WTC11 (cell line): ENCODE results near the gene RGS9. TPM values are rescaled to one million over a fixed set of nuclear protein-coding genes. Genes with fewer than 3 reads are reported as not detected.

Source experiments
- ATAC-seq: fragments of 200-7000 bp; cut with Tn5 transposase; 2 replicates; pipeline ENCODE4 v1.10.0; 2021; ENCODE audit warnings: mild to moderate bottlenecking, moderate library complexity
- CTCF ChIA-PET: fragments of 300-600 bp; sonication (Branson Sonifier 250); formaldehyde crosslinking; loops from one replicate; lab custom pipeline; 2021; ENCODE audit warnings: antibody characterized with exemption; lab: Charles Lee
- POLR2A ChIA-PET: fragments of 350-600 bp; sonication (Branson Sonifier 250); formaldehyde crosslinking; loops from one replicate; lab custom pipeline; 2021; ENCODE audit warnings: antibody characterized with exemption; lab: Charles Lee
- DNase-seq: peaks from one replicate; pipeline ENCODE4 v3.0.0; 2021; ENCODE audit warnings: low spot score
- H3K27ac Mint-ChIP-seq: 2 replicates; pipeline ENCODE4 v1.8.0; 2021; ENCODE audit warnings: mixed read lengths
- H3K27me3 Mint-ChIP-seq: 2 replicates; pipeline ENCODE4 v1.8.0; 2021; ENCODE audit warnings: low read depth, mild to moderate bottlenecking, moderate library complexity, mixed read lengths
- H3K36me3 Mint-ChIP-seq: 2 replicates; pipeline ENCODE4 v1.8.0; 2021; ENCODE audit warnings: mixed read lengths
- H3K4me1 Mint-ChIP-seq: 2 replicates; pipeline ENCODE4 v1.8.0; 2022; ENCODE audit warnings: mixed read lengths
- H3K4me3 Mint-ChIP-seq: 2 replicates; pipeline ENCODE4 v1.8.0; 2021; ENCODE audit warnings: mild to moderate bottlenecking, moderate library complexity, mixed read lengths
- H3K9me3 Mint-ChIP-seq: 2 replicates; pipeline ENCODE4 v1.8.0; 2021; ENCODE audit warnings: mixed read lengths
- AR ChIP-seq: fragments of 250-450 bp; sonication (Bioruptor Pico); IDR thresholded peaks from 2 replicates; pipeline ENCODE4 v1.9.0; 2021; ENCODE audit warnings: mild to moderate bottlenecking
- ATF1 ChIP-seq: sonication (generic); formaldehyde crosslinking; IDR thresholded peaks from 2 replicates; pipeline ENCODE4 v1.8.1; 2023; ENCODE audit warnings: mild to moderate bottlenecking, moderate library complexity, missing genetic modification reagents
- CBFB ChIP-seq: sonication (generic); formaldehyde crosslinking; IDR thresholded peaks from 2 replicates; pipeline ENCODE4 v1.8.1; 2022; ENCODE audit warnings: mild to moderate bottlenecking, low read depth, missing genetic modification reagents
- ESRRA ChIP-seq: sonication (generic); formaldehyde crosslinking; IDR thresholded peaks from 2 replicates; pipeline ENCODE4 v1.8.1; 2022; ENCODE audit warnings: mild to moderate bottlenecking, missing genetic modification reagents, borderline replicate concordance
- FOXJ3 ChIP-seq: sonication (generic); formaldehyde crosslinking; IDR thresholded peaks from 2 replicates; pipeline ENCODE4 v1.9.0; 2021; ENCODE audit warnings: missing genetic modification reagents, mild to moderate bottlenecking, borderline replicate concordance
- FOXP1 ChIP-seq: sonication (generic); formaldehyde crosslinking; IDR thresholded peaks from 2 replicates; pipeline ENCODE4 v1.8.0; 2022; ENCODE audit warnings: missing genetic modification reagents, mild to moderate bottlenecking, moderate library complexity, borderline replicate concordance
- FOXP4 ChIP-seq: sonication (generic); formaldehyde crosslinking; IDR thresholded peaks from 2 replicates; pipeline ENCODE4 v1.8.0; 2022; ENCODE audit warnings: mild to moderate bottlenecking, missing genetic modification reagents
- GABPB1 ChIP-seq: sonication (generic); formaldehyde crosslinking; IDR thresholded peaks from 2 replicates; pipeline ENCODE4 v1.8.1; 2023; ENCODE audit warnings: mild to moderate bottlenecking, missing genetic modification reagents
- GTF2I ChIP-seq: fragments of 250-450 bp; sonication (Bioruptor Pico); conservative IDR thresholded peaks from 2 replicates; pipeline ENCODE4 v1.4.0; 2021; ENCODE audit warnings: mild to moderate bottlenecking
- HMGA2 ChIP-seq: fragments of 250-450 bp; sonication (Bioruptor Pico); IDR thresholded peaks from 2 replicates; pipeline ENCODE4 v1.4.0; 2021; ENCODE audit warnings: mild to moderate bottlenecking, moderate library complexity
- HMGXB4 ChIP-seq: sonication (generic); formaldehyde crosslinking; IDR thresholded peaks from 2 replicates; pipeline ENCODE4 v1.8.1; 2023; ENCODE audit warnings: mild to moderate bottlenecking, moderate library complexity, missing genetic modification reagents
- KAT7 ChIP-seq: sonication (generic); formaldehyde crosslinking; IDR thresholded peaks from 2 replicates; pipeline ENCODE4 v1.8.1; 2023; ENCODE audit warnings: missing genetic modification reagents, mild to moderate bottlenecking, borderline replicate concordance
- MAX ChIP-seq: sonication (generic); formaldehyde crosslinking; IDR thresholded peaks from 2 replicates; pipeline ENCODE4 v1.8.0; 2022; ENCODE audit warnings: mild to moderate bottlenecking, missing genetic modification reagents
- NR3C1 ChIP-seq: sonication (generic); formaldehyde crosslinking; conservative IDR thresholded peaks from 2 replicates; pipeline ENCODE4 v1.8.1; 2023; ENCODE audit warnings: low read depth, mild to moderate bottlenecking, missing genetic modification reagents
- RORB ChIP-seq: fragments of 250-450 bp; sonication (Bioruptor Pico); IDR thresholded peaks from 2 replicates; pipeline ENCODE4 v1.9.0; 2021; ENCODE audit warnings: mild to moderate bottlenecking
- SP1 ChIP-seq: sonication (generic); formaldehyde crosslinking; conservative IDR thresholded peaks from 2 replicates; pipeline ENCODE4 v1.8.1; 2022; ENCODE audit warnings: missing genetic modification reagents
- STAT6 ChIP-seq: sonication (generic); formaldehyde crosslinking; conservative IDR thresholded peaks from 2 replicates; pipeline ENCODE4 v1.8.1; 2023; ENCODE audit warnings: mild to moderate bottlenecking, low read depth, missing genetic modification reagents, moderate library complexity
- TEAD1 ChIP-seq: sonication (generic); formaldehyde crosslinking; IDR thresholded peaks from 2 replicates; pipeline ENCODE4 v1.8.0; 2022; ENCODE audit warnings: mild to moderate bottlenecking, missing genetic modification reagents
- USF1 ChIP-seq: sonication (generic); formaldehyde crosslinking; IDR thresholded peaks from 2 replicates; pipeline ENCODE4 v1.8.0; 2022; ENCODE audit warnings: mild to moderate bottlenecking, missing genetic modification reagents
- ZNF138 ChIP-seq: sonication (generic); formaldehyde crosslinking; conservative IDR thresholded peaks from 2 replicates; pipeline ENCODE4 v1.8.1; 2022; ENCODE audit warnings: mild to moderate bottlenecking, moderate library complexity, missing genetic modification reagents
- ZNF263 ChIP-seq: sonication (generic); formaldehyde crosslinking; IDR thresholded peaks from 2 replicates; pipeline ENCODE4 v1.8.1; 2022; ENCODE audit warnings: low read depth, mild to moderate bottlenecking, moderate library complexity, missing genetic modification reagents
- ZNF281 ChIP-seq: sonication (generic); formaldehyde crosslinking; IDR thresholded peaks from 2 replicates; pipeline ENCODE4 v1.8.0; 2023; ENCODE audit warnings: mild to moderate bottlenecking, missing genetic modification reagents
- total RNA-seq: library from RNA; stranded (reverse); gene quantifications from 3 replicates; pipeline ENCODE4 v1.2.3, GENCODE V29; 2021

The RGS9 gene
- total RNA-seq, 1 experiment from 2014 or later, result 11.3 TPM

- TF ChIP-seq NR3C1 (CRISPR knock-in tag) (no peak), GABPB1 (CRISPR knock-in tag) (no peak)
These were observed 33.3 kb upstream of the RGS9 start (continued) for GRCh38 chr17:65103896-65104295.

- DNase-seq (no peak), ATAC-seq (no peak)
- Mint-ChIP-seq H3K4me3 (no peak overlapping the region), H3K27ac (no peak overlapping the region), H3K9me3 (peaks cover 5% of the 10 kb centered on the region), H3K4me1 (peaks cover 14% of the 10 kb centered on the region), H3K27me3 (no peaks in the 10 kb centered on the region), H3K36me3 (peaks cover 5% of the 10 kb centered on the region)
- TF ChIP-seq ATF1 (CRISPR knock-in tag), result no peak
- no peak for TF ChIP-seq HMGXB4
- TF ChIP-seq ESRRA (CRISPR knock-in tag), result no peak
- no peak for TF ChIP-seq USF1 (CRISPR knock-in tag)
- TF ChIP-seq ZNF138, result no peak
- no peak for TF ChIP-seq FOXP4 (CRISPR knock-in tag)
- no peak for TF ChIP-seq TEAD1
- no peak for TF ChIP-seq FOXP1 (CRISPR knock-in tag)
- TF ChIP-seq AR (CRISPR knock-in tag), result no peak
- TF ChIP-seq KAT7 (CRISPR knock-in tag), result no peak
- no peak for TF ChIP-seq GTF2I (CRISPR knock-in tag)
- CTCF ChIA-PET, result interaction anchor here (1.4 to 1.7 kb wide), 2 partner anchors 33 to 185 kb away, joined by 4 read pairs; partner anchors contain the start of genes LRRC37A3 and RGS9
- POLR2A ChIA-PET, result no interaction called here
These were observed 32.6 kb upstream of the RGS9 start for GRCh38 chr17:65104541-65104940.

- DNase-seq (no peak), ATAC-seq (no peak)
- Mint-ChIP-seq H3K36me3 (peaks cover 9% of the 10 kb centered on the region), H3K27me3 (no peaks in the 10 kb centered on the region), H3K27ac (no peak overlapping the region), H3K4me1 (peaks cover 12% of the 10 kb centered on the region), H3K4me3 (no peak overlapping the region), H3K9me3 (peaks cover 10% of the 10 kb centered on the region)
- ChIA-PET CTCF (interaction anchor here (1.4 kb wide), 1 partner anchor 32 kb away, joined by 4 read pairs; the partner anchor contains the start of gene RGS9), POLR2A (interaction anchor here (0.6 kb wide), 1 partner anchor 115 kb away, joined by 3 read pairs; no protein-coding TSS in a partner anchor)
- no peak for TF ChIP-seq MAX (CRISPR knock-in tag)
- no peak for TF ChIP-seq SP1 (CRISPR knock-in tag)
- no peak for TF ChIP-seq FOXJ3
- no peak for TF ChIP-seq ZNF281 (CRISPR knock-in tag)
- no peak for TF ChIP-seq STAT6
- TF ChIP-seq RORB (CRISPR knock-in tag), result no peak
- no peak for TF ChIP-seq ZNF263 (CRISPR knock-in tag)
- TF ChIP-seq HMGA2, result no peak
- TF ChIP-seq CBFB (CRISPR knock-in tag), result no peak
These were observed 32.2 kb upstream of the RGS9 start for GRCh38 chr17:65104973-65105372.
